ENCODE results near the gene C1orf226. TPM values are rescaled to one million over a fixed set of nuclear protein-coding genes. Genes with fewer than 3 reads are reported as not detected.

Gene C1orf226
- total RNA-seq, 1 experiment from 2014 or later: 34.3 TPM

DNA sequence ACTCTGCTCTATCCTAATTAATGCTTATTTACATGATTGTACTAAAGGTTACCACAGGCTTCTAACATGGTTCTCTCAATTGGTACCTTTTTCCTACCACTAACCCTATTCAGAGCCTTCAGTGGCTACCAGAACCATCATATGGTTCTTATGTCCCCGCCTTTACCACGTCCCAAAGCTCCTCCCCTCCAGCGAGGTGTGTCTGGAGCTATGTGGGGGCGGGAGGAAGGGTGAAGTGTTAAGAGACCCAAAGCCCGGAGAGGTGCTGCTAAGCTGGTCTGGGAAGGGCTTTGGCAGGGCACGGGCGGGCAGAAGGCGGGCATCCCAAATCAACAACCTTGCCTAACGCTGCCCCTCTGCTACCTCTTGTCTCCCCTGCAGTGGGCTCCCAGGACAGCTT, 14.9 kb upstream of the C1orf226 start:
- BruUV-seq (replicated peaks): no TSS peak
- intact Hi-C loops (cut with micrococcal nuclease; ENCODE audit: unreplicated experiment): no loop called here
- DNase-seq (ENCODE audit: low spot score): no peak
- POLR2A ChIA-PET (ENCODE audit: low non-redundant PET): interaction anchor here (0.7 kb wide), 1 partner anchor 66 kb away, joined by 3 read pairs; no protein-coding TSS in a partner anchor
- no peak overlapping the region for H3K27ac ChIP-seq (ENCODE audit: low read depth, low read length, poor library complexity, severe bottlenecking)
- no peaks in the 10 kb centered on the region for H3K9me3 ChIP-seq (ENCODE audit: low read depth, low read length, poor library complexity, severe bottlenecking)
- CTCF ChIA-PET: no interaction called here
- H3K36me3 ChIP-seq (ENCODE audit: insufficient read depth, low read length, poor library complexity, severe bottlenecking): no peaks in the 10 kb centered on the region
- no peaks in the 10 kb centered on the region for H3K27me3 ChIP-seq (replicated peaks; ENCODE audit: insufficient read depth, low read depth, low read length, poor library complexity)
- H3K4me3 ChIP-seq (ENCODE audit: low read depth, low read length, poor library complexity, severe bottlenecking): no peak overlapping the region
- no peak for TF ChIP-seq EZH2 (IDR thresholded peaks at IDR 0.05; ENCODE audit: borderline replicate concordance, low read depth, low read length, poor library complexity, severe bottlenecking)
- TF ChIP-seq, protein P1, sequence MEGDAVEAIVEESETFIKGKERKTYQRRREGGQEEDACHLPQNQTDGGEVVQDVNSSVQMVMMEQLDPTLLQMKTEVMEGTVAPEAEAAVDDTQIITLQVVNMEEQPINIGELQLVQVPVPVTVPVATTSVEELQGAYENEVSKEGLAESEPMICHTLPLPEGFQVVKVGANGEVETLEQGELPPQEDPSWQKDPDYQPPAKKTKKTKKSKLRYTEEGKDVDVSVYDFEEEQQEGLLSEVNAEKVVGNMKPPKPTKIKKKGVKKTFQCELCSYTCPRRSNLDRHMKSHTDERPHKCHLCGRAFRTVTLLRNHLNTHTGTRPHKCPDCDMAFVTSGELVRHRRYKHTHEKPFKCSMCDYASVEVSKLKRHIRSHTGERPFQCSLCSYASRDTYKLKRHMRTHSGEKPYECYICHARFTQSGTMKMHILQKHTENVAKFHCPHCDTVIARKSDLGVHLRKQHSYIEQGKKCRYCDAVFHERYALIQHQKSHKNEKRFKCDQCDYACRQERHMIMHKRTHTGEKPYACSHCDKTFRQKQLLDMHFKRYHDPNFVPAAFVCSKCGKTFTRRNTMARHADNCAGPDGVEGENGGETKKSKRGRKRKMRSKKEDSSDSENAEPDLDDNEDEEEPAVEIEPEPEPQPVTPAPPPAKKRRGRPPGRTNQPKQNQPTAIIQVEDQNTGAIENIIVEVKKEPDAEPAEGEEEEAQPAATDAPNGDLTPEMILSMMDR (conservative IDR thresholded peaks at IDR 0.05; ENCODE audit: low read depth, low read length): no peak
- no peaks in the 10 kb centered on the region for H3K4me1 ChIP-seq (ENCODE audit: insufficient read depth, low read length, poor library complexity, severe bottlenecking)

DNA sequence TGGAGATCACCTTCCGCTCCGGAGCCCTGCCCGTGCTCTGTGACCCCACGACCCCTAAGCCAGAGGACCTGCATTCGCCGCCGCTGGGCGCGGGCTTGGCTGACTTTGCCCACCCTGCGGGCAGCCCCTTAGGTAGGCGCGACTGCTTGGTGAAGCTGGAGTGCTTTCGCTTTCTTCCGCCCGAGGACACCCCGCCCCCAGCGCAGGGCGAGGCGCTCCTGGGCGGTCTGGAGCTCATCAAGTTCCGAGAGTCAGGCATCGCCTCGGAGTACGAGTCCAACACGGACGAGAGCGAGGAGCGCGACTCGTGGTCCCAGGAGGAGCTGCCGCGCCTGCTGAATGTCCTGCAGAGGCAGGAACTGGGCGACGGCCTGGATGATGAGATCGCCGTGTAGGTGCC, 14.5 kb upstream of the C1orf226 start:
- ChIA-PET CTCF (no interaction called here), POLR2A (ENCODE audit: low non-redundant PET) (no interaction called here)
- Histone ChIP-seq H3K36me3 (ENCODE audit: insufficient read depth, low read length, poor library complexity, severe bottlenecking) (no peaks in the 10 kb centered on the region), H3K27ac (ENCODE audit: low read depth, low read length, poor library complexity, severe bottlenecking) (no peak overlapping the region), H3K4me3 (ENCODE audit: low read depth, low read length, poor library complexity, severe bottlenecking) (no peak overlapping the region), H3K9me3 (ENCODE audit: low read depth, low read length, poor library complexity, severe bottlenecking) (no peaks in the 10 kb centered on the region), H3K4me1 (ENCODE audit: insufficient read depth, low read length, poor library complexity, severe bottlenecking) (no peaks in the 10 kb centered on the region), H3K27me3 (replicated peaks; ENCODE audit: insufficient read depth, low read depth, low read length, poor library complexity) (no peaks in the 10 kb centered on the region)
- no peak for TF ChIP-seq EZH2 (IDR thresholded peaks at IDR 0.05; ENCODE audit: borderline replicate concordance, low read depth, low read length, poor library complexity, severe bottlenecking)
- TF ChIP-seq, protein P1 (conservative IDR thresholded peaks at IDR 0.05; ENCODE audit: low read depth, low read length): no peak
- no TSS peak for BruUV-seq (replicated peaks)
- no peak for DNase-seq (ENCODE audit: low spot score)
- intact Hi-C loops (cut with micrococcal nuclease; ENCODE audit: unreplicated experiment): no loop called here

- no peak overlapping the region for H3K27ac ChIP-seq (ENCODE audit: low read depth, low read length, poor library complexity, severe bottlenecking)
- H3K27me3 ChIP-seq (replicated peaks; ENCODE audit: insufficient read depth, low read depth, low read length, poor library complexity): no peaks in the 10 kb centered on the region
- no peak for TF ChIP-seq EZH2 (IDR thresholded peaks at IDR 0.05; ENCODE audit: borderline replicate concordance, low read depth, low read length, poor library complexity, severe bottlenecking)
- TF ChIP-seq, protein P1 (conservative IDR thresholded peaks at IDR 0.05; ENCODE audit: low read depth, low read length): no peak
- H3K9me3 ChIP-seq (ENCODE audit: low read depth, low read length, poor library complexity, severe bottlenecking): no peaks in the 10 kb centered on the region
- DNase-seq (ENCODE audit: low spot score): no peak
- H3K36me3 ChIP-seq (ENCODE audit: insufficient read depth, low read length, poor library complexity, severe bottlenecking): no peaks in the 10 kb centered on the region
- BruUV-seq (replicated peaks): no TSS peak
- H3K4me3 ChIP-seq (ENCODE audit: low read depth, low read length, poor library complexity, severe bottlenecking): no peak overlapping the region
- ChIA-PET POLR2A (ENCODE audit: low non-redundant PET) (no interaction called here), CTCF (no interaction called here)
- intact Hi-C loops (cut with micrococcal nuclease; ENCODE audit: unreplicated experiment): no loop called here
- no peaks in the 10 kb centered on the region for H3K4me1 ChIP-seq (ENCODE audit: insufficient read depth, low read length, poor library complexity, severe bottlenecking)
Measured at GRCh38 chr1:162367772-162368171, 13.8 kb upstream of the C1orf226 start.
